HG03025 (cell line): ENCODE data around the gene OR8B4.
"Not testable (repeated sequence)": the region's sequence is repeated elsewhere in the genome, so short reads cannot be mapped to it uniquely, and the experiment has no call there.

Experiments
- ATAC-seq: cut with Tn5 transposase; IDR thresholded peaks from one replicate; pipeline ENCODE4 v1.9.1; 2021; ENCODE audit warnings: mild to moderate bottlenecking, moderate library complexity; ENCODE audit not compliant: unreplicated experiment, low FRiP score

OR8B4 gene, protein sequence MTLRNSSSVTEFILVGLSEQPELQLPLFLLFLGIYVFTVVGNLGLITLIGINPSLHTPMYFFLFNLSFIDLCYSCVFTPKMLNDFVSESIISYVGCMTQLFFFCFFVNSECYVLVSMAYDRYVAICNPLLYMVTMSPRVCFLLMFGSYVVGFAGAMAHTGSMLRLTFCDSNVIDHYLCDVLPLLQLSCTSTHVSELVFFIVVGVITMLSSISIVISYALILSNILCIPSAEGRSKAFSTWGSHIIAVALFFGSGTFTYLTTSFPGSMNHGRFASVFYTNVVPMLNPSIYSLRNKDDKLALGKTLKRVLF

DNA sequence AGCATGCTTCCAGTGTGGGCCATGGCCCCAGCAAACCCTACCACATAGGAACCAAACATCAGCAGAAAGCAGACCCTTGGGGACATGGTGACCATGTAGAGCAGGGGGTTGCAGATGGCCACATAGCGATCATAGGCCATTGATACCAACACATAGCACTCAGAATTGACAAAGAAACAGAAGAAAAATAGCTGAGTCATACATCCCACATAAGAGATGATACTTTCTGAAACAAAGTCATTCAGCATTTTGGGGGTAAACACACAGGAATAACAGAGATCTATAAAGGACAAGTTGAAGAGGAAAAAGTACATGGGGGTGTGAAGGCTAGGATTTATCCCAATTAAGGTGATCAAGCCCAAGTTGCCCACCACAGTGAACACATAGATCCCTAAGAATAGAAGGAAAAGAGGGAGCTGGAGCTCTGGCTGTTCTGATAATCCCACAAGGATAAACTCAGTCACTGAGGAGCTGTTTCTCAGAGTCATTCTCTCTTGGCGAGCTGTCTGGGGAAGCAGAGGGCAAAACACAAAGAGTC, at the start of gene OR8B4:
TSS of gene OR8B4 (minus strand) at position 488 of the 538 bp plus-strand sequence. CDS start at position 488, 0 bp downstream.
- no peak for ATAC-seq

DNA sequence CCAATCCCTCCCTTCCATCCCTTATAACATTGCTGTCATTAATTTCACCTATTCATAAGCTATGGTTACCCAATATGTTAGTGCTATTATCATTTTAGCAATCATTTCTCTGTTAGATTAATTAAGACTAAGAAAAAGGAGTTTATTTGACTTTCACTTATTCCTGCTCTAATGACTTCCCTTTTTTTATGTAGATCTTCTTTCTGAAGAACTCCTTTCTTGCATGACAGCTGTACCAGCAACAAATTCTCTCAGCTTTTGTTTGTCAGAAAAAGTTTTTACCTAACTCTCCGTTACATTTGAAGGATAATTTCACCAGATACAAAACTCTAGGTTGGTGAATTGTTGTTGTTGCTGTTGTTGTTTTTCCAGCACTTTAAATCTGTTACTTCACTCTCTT, 49.4 kb upstream of the OR8B4 start:
- no peak for ATAC-seq

DNA sequence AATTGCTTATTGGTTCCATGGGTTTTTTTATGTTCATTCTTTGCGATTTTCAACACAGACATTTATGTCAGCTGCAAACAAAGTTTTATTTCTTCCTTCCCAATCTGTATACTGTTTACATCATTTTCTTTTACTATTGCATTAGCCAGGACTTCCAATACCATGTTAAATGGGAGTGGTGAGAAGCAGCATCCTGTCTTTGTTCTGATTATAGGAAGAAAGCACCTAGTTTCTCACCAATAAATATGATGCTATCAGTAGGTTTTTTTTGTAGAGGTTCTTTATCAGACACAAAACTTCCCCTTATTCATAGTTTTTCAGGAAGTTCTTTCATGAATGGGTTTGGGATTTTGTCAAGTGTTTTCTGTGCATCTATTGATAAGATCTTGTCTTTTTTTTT, 48.8 kb upstream of the OR8B4 start:
- ATAC-seq = no peak

DNA sequence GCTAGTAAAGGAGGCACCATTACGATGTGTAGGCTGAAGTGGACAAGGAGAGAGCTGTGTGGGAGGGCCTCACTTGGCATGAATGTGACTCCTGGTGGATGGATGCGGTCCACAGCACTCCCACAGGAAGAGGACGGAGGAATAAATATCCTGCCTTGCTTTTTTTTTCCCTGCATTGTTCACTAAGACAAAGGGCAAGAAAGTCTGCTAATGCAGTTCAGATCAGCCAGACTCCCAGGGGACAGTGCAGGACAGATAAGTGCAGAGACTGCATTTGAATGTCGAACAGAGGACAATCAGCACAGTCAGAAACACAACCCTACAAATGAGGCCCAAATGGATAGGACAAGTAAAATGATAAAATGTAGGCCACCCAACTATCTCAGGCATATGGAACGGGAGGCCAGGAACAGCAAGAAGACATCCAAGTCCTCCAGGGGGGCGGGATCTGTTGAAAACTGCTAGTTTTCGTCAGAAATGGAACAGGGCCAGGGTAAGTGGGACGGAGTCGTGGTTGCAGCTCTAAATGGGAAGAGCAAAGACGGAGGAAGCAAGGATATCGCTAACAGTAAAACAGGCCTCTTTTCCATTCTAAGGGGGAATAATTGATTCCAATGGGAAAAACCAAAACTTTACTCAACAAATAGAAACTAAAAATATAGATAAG, 46.0 kb upstream of the OR8B4 start:
- no peak for ATAC-seq

DNA sequence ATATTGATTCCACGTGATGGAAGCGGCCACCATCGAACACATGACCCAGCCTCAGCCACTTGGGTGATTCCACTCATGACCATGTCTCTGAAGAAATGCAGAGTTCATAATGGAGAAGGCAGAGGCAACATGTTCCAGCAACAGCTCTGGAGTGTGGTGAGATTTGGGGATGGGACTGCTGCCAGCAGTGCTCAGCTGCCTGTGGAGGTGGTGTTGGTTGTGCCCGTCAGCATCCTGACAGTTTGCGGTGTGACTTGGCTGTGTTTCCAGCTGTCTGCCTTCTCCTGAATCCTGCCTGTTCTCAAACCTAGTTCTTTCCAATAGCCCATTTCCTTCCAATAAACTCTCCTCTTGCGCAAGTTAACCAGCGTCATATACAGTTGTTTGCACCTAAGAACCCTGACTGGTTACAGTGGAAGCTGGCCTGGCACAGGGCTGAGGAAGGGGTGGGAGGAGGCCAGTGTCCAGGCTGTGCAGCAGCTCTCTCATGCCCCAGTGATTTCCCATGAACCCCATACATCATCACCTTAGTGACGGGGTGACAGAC, 42.8 kb upstream of the OR8B4 start:
- no peak for ATAC-seq

DNA sequence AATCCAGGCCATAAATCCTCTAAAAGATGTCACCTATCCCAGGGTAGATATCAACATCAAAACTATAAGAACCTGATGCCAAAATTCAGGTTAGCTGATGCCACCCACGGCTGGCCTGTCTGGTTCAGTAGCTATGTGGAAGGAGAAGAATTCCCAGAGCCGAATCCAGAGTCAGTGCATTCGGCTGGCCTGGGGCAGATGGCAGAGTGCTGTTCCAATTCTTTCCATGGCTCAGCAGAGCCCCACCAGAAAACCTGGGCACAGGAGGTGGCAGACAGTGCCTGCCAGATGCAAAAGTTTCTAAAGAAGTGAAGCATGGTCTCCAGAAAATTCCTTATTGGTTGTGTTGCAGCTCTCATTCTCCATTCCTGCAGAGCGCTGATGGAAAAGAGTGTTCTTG, 40.7 kb upstream of the OR8B4 start:
- ATAC-seq = no peak

DNA sequence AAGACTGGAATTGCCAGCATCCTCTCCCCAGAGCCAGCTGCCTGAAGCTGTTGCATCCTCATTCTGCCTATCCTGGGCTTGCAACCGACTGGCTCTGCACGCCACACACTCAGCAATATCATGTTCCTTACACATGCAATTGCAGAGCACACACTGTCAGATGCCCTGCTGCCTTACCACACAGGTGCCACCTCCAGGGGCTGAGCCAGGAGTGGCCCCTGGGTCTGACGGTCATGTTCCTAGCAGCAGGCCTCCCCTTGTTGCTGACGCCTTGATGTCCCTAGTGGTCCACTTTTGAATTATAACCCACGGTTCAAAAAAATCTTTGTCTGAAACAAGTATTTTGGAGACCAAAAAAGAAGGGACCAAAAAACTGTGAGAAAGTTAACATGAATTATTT, 39.3 kb upstream of the OR8B4 start:
- no peak for ATAC-seq

DNA sequence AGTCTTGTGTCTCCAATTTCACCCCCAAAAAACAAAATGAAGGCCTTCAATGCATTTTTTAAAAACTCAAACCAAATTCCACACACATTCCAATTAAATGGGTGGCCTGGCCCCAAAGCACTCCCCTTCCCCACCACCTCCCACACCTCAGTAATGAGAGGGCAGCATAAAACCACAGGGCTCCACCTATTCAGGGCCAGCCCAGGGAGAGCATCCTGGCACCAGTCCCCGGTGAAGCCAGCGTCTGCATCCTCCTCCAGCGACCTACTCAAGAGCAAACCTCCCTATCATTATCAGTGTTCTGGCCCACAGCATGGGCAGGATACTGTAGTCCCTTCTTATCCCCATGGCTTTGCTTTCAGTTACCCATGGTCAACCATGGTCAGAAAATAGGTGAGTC, 38.7 kb upstream of the OR8B4 start:
- ATAC-seq = no peak

DNA sequence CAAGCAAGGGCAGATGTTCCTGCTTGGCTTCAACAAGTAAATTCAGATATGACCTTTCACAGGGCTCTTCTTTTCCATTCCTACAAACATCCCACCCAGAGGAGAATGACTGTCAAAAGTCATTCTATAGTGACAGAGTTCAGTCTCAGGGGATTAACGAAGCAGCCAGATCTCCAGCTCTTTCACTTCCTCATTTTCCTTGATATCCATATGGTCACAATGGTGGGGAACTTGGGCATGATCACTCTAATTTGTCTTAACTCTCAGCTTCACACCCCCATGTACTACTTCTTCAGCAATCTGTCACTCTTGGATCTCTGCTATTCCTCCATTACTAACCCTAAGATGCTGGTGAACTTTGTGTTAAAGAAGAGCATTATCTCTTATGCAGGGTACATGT, 35.8 kb upstream of the OR8B4 start:
- ATAC-seq = no peak

DNA sequence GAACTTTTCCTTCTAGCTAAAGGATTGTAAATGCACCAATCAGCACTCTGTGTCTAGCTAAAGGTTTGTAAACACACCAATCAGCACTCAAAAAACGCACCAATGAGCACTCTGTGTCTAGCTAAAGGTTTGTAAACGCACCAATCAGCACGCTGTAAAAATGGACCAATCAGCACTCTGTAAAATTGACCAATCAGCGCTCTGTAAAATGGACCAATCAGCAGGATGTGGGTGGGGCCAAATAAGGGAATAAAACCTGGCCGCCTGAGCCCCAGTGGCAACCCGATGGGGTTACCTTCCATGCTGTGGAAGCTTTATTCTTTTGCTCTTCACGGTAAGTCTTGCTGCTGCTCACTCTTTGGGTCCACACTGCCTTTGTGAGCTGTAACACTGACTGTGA, 34.7 kb upstream of the OR8B4 start:
- ATAC-seq = not testable (repeated sequence)

DNA sequence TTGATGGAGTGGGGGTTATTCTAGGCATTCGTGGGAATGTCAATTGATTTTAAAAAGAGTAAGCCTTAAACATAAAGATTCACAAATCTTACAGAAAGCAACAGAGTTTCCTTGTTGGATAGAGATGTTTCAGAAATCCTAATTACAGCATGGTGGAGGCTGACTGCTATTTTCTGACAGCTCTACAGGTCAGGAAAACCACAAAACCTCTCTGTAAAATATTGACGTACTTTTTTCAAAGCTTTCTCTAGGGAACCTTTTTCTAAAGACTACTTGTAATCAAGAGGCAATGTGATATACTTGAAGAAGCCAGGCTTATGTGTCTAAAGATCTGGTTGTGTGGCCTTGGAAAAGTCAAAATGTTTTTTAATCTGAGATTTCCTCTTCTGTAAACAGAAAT, 29.9 kb upstream of the OR8B4 start:
- no peak for ATAC-seq

DNA sequence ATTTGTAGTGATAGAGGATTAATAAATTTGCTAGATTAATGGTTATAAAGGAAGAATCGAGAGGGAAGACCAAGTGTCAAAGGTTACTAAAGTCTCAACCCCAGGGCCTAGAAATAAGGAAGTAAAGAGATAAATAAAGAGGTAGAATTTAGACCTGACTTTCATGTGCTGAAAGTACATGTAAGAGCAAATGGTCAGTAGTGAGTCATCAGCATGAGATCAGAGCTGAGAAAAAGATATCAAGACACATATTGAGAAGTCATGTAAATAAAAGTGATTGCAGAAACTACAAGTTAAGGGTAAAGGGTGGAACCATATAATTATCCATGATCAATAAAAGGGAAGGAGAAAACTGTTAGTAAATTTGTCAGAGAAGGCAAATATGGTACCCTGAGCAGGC, 22.2 kb upstream of the OR8B4 start:
- no peak for ATAC-seq

DNA sequence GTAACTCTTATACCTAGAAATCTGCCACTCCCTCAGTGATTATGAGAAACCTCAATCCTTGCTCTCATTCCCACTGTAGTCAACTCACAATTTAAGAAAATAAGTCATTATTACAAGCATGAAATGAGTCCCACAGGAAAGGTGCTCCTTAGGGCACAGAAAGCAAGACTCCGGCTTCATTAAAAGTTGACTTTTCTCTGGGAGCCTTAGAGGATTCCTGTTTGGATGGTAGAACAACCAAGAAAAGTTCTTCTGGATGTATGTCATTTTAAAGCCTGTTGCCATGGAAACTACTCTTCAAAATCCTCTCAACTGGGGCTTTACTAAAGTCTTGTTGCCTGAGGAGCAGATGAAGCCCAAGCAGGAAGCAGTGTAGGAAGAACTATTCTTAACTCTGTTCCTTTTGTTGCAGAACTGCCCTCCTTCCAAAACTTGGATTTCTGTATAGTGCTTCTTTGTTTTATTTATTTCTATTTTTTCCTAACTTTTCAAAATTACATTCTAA, 21.0 kb upstream of the OR8B4 start, which contains the start of gene OR8B8:
TSS of gene OR8B8 (minus strand) at position 51 of the 505 bp plus-strand sequence. CDS start 4,611 bp downstream, outside the sequence.
- no peak for ATAC-seq

DNA sequence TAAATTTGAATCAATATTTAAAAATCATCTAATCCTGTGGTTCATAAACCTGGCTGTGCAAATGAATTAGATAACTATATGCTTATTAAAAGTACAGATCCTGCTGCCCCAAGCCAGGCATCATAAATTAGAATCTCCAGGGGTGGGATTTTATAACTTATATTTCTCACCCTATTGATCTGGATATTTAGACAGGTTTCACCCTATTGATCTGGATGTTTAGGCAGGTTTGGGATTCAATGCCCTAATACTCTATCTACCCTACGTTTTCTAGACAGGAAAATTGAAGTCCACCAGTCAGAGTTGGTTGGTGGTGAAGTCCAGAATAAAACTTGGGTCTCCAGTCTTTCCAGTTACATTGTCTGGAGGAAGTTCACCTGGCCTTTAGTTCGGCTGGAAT, 18.2 kb upstream of the OR8B4 start:
- ATAC-seq = no peak

DNA sequence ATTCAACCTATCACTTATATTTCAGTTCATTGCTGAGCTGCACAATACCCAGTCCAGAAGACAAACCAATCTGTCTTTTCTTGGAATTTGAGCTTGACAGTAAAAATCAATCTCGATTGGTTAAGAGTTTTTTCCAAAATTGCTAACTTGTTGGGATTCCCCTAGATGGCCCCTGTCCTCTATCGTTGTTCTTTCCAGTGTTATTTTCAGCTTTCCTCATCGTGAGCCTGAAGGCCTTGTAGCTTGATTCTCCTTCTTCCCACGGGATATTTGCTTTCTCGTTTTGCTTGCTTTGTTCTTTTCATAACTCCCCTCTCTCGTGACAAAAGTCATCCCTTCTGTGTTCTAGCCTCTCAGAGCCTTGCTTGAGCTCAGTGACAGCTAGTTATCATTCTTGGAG, 17.8 kb upstream of the OR8B4 start:
- no peak for ATAC-seq

DNA sequence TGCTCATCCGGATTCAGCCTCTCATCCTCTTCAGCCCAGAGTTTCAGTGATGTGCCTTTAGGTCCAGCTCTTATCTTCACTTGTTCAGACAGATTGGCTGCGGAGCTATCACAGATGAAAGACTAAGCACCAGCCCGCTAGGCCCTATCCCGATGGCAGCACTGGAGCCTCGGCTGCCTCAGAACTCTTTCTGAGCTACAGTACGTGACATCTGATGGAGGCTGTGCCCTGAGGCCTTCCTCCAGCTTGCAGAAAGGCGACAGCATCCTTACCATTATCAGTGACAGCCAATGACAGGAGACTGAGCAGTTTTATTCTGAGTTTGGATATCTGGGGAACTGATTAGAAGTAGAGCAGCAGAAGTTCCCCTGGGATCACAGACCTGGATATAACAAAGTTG, 16.8 kb upstream of the OR8B4 start:
- no peak for ATAC-seq

DNA sequence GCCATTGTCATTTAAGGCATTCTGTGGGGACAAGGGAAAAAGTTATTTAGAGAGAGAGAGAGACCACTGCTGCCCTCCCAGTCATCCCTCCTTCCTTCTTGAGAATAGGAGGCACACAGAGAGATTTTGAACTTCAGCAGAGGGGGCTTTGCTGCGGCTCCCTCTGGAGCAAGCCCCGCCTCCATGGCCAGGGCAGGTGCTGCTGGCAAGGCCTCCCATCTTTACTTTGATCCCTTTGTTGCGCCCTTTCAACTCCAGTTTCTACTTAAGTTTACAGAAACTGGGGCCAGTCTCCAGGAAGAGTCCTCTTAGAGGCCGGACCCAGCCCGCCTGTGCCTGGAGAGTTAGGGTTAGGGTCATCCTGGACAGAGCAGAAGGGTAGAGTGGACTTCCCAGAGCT, 16.4 kb upstream of the OR8B4 start:
- no peak for ATAC-seq

DNA sequence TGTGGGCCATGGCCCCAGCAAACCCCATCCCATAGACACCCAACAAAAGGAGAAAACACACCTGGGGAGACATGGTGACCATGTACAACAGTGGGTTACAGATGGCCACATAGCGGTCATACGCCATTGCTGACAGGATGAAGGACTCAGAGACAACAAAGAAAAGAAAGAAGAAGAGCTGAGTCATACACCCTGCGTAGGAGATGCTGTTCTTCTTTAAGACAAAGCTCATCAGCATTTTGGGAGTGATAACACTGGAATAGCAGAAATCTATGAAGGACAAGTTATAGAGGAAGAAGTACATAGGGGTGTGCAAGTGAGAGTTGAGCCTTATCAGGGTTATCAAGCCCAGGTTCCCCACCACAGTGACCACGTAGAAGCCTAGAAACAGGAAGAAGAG, 15.9 kb upstream of the OR8B4 start:
- no peak for ATAC-seq

DNA sequence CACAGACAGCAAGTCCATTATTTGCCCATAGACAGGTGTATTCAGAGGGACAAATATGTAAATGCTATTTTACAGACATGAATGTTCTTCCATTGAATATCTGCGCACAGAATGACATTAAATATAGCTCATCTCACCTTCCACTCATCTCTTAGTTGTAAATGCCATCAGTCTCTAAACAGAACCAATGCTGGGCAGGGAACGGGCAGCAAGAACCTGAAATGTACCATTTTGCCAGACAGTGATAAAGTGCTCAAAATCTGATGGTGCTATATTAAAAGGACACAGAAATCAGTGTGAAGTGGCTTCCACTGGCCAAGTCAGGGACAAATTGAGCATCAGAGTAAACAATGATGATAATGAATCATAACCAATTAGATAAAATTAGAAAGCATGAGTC, 10.0 kb upstream of the OR8B4 start:
- no peak for ATAC-seq

DNA sequence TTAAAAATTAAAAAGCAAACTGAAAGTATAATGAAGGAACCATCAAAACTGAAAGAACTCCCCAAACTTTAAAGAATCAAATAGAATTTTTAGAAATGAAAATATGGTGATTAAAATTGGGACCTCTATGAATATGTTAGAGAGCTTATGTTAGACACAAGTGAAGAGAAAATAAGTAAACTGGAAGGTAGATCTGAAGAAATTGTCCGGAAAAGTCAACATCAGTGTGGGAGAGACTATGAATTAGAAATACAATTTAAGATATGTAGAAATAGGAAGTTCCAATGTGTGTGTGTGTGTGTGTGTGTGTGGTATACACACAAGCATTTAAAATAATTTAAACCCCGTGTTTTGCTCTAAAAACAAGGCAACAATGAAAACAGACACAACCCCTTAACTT, 4.9 kb upstream of the OR8B4 start:
- ATAC-seq = no peak

DNA sequence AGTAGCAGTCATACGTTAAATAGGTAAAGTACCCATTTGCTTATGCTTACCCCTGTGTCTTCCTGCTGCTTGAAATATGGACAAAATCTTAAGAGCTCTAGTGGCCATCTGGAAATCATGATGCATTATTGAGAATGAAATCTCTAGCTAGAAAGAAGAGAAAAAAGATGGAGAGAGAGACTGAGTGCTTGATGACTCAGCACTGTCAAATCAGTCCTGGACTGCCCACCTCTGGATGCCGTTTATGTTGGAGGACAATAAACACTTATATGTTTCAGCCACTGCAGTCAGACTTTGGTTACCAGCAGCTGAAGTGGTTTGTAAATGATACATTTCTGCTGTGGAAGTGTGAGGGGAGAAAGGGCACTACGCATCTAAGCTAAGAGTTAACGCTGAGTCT, 3.6 kb downstream of the OR8B4 start:
- ATAC-seq = no peak
